ENCODE data around the gene OPA3.
A peak's percentile ranks its signal among the peaks of the same experiment; 100 is the strongest.

The OPA3 gene

GRCh38 chr19:45500918-45501729 is 83.5 kb downstream of the OPA3 start:
- DNase-seq: no peak

- peak; percentile 44 to 69 (median 53) for DNase-seq
These were observed 85.1 kb downstream of the OPA3 start for GRCh38 chr19:45499196-45500180.

- DNase-seq: peak; percentile 31 to 66 (median 52)
These were observed 86.0 kb downstream of the OPA3 start, which contains the start of gene PPM1N for GRCh38 chr19:45498411-45499195. Gene PPM1N (plus strand): TSS chr19:45498443. CDS start chr19:45498473, 30 bp downstream.

GRCh38 chr19:45497791-45498190 is 86.8 kb downstream of the OPA3 start:
- no peak for DNase-seq

GRCh38 chr19:45496349-45496953 is 88.2 kb downstream of the OPA3 start:
- peak; percentile 18 to 66 (median 40) for DNase-seq

GRCh38 chr19:45495178-45495577 is 89.4 kb downstream of the OPA3 start:
- DNase-seq: no peak

- no peak for DNase-seq
These were observed 90.2 kb downstream of the OPA3 start for GRCh38 chr19:45494261-45494916.

- no peak for DNase-seq
These were observed 91.8 kb downstream of the OPA3 start for GRCh38 chr19:45492627-45493470.

- no peak for DNase-seq
These were observed 92.4 kb downstream of the OPA3 start for GRCh38 chr19:45492137-45492626.

- DNase-seq: no peak
These were observed 95.3 kb downstream of the OPA3 start for GRCh38 chr19:45489216-45489855.

- DNase-seq: no peak
These were observed 95.9 kb downstream of the OPA3 start for GRCh38 chr19:45488708-45489107.

- peak; percentile 90 to 96 (median 94) for DNase-seq
These were observed 99.1 kb downstream of the OPA3 start for GRCh38 chr19:45485305-45486077.

- no peak for DNase-seq
These were observed 100.2 kb downstream of the OPA3 start for GRCh38 chr19:45484273-45484945.

- no peak for DNase-seq
These were observed 101.6 kb downstream of the OPA3 start for GRCh38 chr19:45483033-45483432.

GRCh38 chr19:45478454-45479238 is 106.0 kb downstream of the OPA3 start:
- peak; percentile 77 to 99 (median 90) for DNase-seq

GRCh38 chr19:45477713-45478453 is 106.7 kb downstream of the OPA3 start:
- peak in 3 of 6 experiments; percentile 22 to 44 (median 33) for DNase-seq
